CD4-positive, alpha-beta T cell (primary cell): ENCODE measurements around the gene PRTN3. TPM values are rescaled to one million over a fixed set of nuclear protein-coding genes. Genes with fewer than 3 reads are reported as not detected.
A peak's percentile ranks its signal among the peaks of the same experiment; 100 is the strongest.

Experiments used
- ATAC-seq: fragments of 200-7000 bp; cut with Tn5 transposase; one replicate; pipeline ENCODE4 v1.10.0; 2022; ENCODE audit warnings: mild to moderate bottlenecking; ENCODE audit not compliant: poor library complexity
- CTCF ChIA-PET: fragments of 350-600 bp; sonication (Branson Sonifier 250); formaldehyde crosslinking; loops from one replicate; lab custom pipeline; 2021; ENCODE audit warnings: antibody characterized with exemption, inconsistent platforms; lab: Charles Lee
- POLR2A ChIA-PET: fragments of 350-600 bp; sonication (Branson Sonifier 250); formaldehyde crosslinking; loops from one replicate; lab custom pipeline; 2021; ENCODE audit warnings: antibody characterized with exemption, inconsistent platforms; lab: Charles Lee
- DNase-seq, 14 experiments: peaks; one replicate each; pipeline ENCODE4 v3.0.0-alpha.2; 2013 to 2020; ENCODE audit warnings: mixed read lengths in 2 of 14
- H3K27ac ChIP-seq, 2 donors: one replicate each; pipeline versions ENCODE4 v1.5.1 to v1.7.0; 2013; ENCODE audit warnings: low read length in 2 of 2, low read depth in 1 of 2, mild to moderate bottlenecking in 1 of 2
- H3K27me3 ChIP-seq, 2 experiments: 1 replicate in 1 of 2; 2 replicates in 1 of 2; pipeline versions ENCODE4 v1.6.1 to v1.7.0; 2013; ENCODE audit warnings: low read length in 2 of 2, control low read depth in 1 of 2, mild to moderate bottlenecking in 1 of 2, moderate library complexity in 1 of 2; ENCODE audit not compliant: insufficient read depth in 2 of 2, control insufficient read depth in 1 of 2
- H3K36me3 ChIP-seq: one replicate; pipeline ENCODE4 v1.6.1; 2013; ENCODE audit warnings: low read length, control low read depth; ENCODE audit not compliant: insufficient read depth
- H3K4me1 ChIP-seq: one replicate; pipeline ENCODE4 v1.6.1; 2013; ENCODE audit warnings: low read length, control low read depth; ENCODE audit not compliant: insufficient read depth
- H3K4me3 ChIP-seq: one replicate; pipeline ENCODE4 v1.5.1; 2013; ENCODE audit warnings: mild to moderate bottlenecking, low read length, moderate library complexity
- H3K9me3 ChIP-seq, 2 experiments: 1 replicate in 1 of 2; 2 replicates in 1 of 2; pipeline versions ENCODE4 v1.6.1 to v1.7.0; 2013; ENCODE audit warnings: low read length in 2 of 2, mild to moderate bottlenecking in 2 of 2, control low read depth in 1 of 2, moderate library complexity in 1 of 2; ENCODE audit not compliant: control insufficient read depth in 1 of 2, insufficient read depth in 1 of 2
- H3K27ac Mint-ChIP-seq: one replicate; pipeline ENCODE4 v1.8.0; 2020; ENCODE audit warnings: mixed read lengths
- H3K27me3 Mint-ChIP-seq: one replicate; pipeline ENCODE4 v1.8.0; 2021; ENCODE audit warnings: mixed read lengths
- H3K36me3 Mint-ChIP-seq: one replicate; pipeline ENCODE4 v1.8.0; 2021; ENCODE audit warnings: low read depth, mixed read lengths
- H3K4me1 Mint-ChIP-seq: one replicate; pipeline ENCODE4 v1.8.0; 2021; ENCODE audit warnings: low read depth, mixed read lengths
- H3K4me3 Mint-ChIP-seq: one replicate; pipeline ENCODE4 v1.8.0; 2020; ENCODE audit warnings: mild to moderate bottlenecking, mixed read lengths
- H3K9me3 Mint-ChIP-seq: one replicate; pipeline ENCODE4 v1.8.0; 2020; ENCODE audit warnings: mixed read lengths
- CTCF ChIP-seq: fragments of 200-600 bp; IDR thresholded peaks from one replicate; pipeline ENCODE4 v1.8.0; 2022; ENCODE audit warnings: antibody characterized with exemption, mild to moderate bottlenecking
- intact Hi-C, 2 experiments: fragments of 100-400 bp; cut with DNase I in 1 of 2; cut with micrococcal nuclease in 1 of 2; formaldehyde crosslinking; loops; one replicate each; pipeline versions ENCODE4 v1.15.1 to v1.9.0; 2023 to 2025; cut with DNase I, micrococcal nuclease
- total RNA-seq, 174 experiments: library from RNA in 2 of 174; stranded (reverse) in 2 of 174; gene quantifications; one replicate each; pipeline ENCODE4 v1.2.3 and lab custom pipeline; 2021 to 2026

The PRTN3 gene
- total RNA-seq, 2 experiments from 2014 or later, result not detected

- Mint-ChIP-seq H3K9me3 (no peaks in the 10 kb centered on the region), H3K27me3 (no peaks in the 10 kb centered on the region), H3K4me1 (peaks cover 27% of the 10 kb centered on the region), H3K27ac (no peak overlapping the region), H3K36me3 (peaks cover 30% of the 10 kb centered on the region), H3K4me3 (no peak overlapping the region)
- no peaks in the 10 kb centered on the region for H3K9me3 ChIP-seq
- ChIA-PET CTCF (interaction anchor here (0.5 kb wide), 1 partner anchor 11 kb away, joined by 3 read pairs; no protein-coding TSS in a partner anchor), POLR2A (interaction anchor here (0.7 to 2.2 kb wide), 6 partner anchors 97 to 473 kb away, joined by 3 to 11 read pairs (median 4); partner anchors contain the start of genes ARHGAP45, CIRBP, GPX4 and MED16)
- H3K36me3 ChIP-seq, result peaks cover 22% of the 10 kb centered on the region
- H3K4me1 ChIP-seq, result peaks cover 38% of the 10 kb centered on the region
- TF ChIP-seq CTCF, result no peak
- no peaks in the 10 kb centered on the region for H3K27me3 ChIP-seq
- peak in 1 of 14 experiments; percentile 64 for DNase-seq
- ATAC-seq, result no peak
- H3K4me3 ChIP-seq, result peak overlapping the region; percentile 87
- intact Hi-C loops, result loop anchor here (5.0 to 10.0 kb wide), 4 partner anchors 134 to 449 kb away; partner anchors contain the start of genes ATP5F1D (in 1 of the 2), GPX4 (in 1 of the 2), MIDN (in 1 of the 2) and RNF126 (in 1 of the 2)
- H3K27ac ChIP-seq, result no peak overlapping the region
These were observed 44.9 kb upstream of the PRTN3 start for GRCh38 chr19:795691-796581.

- peak within 1 kb of the TSS; percentile 87 for H3K27ac Mint-ChIP-seq
- peaks cover 48% of the 10 kb centered on the region for H3K4me1 ChIP-seq
- H3K27ac ChIP-seq, result peak within 1 kb of the TSS; percentile 67 to 72
- H3K27me3 ChIP-seq, result no peaks in the 10 kb centered on the region
- H3K4me3 Mint-ChIP-seq, result peak within 1 kb of the TSS; percentile 89
- DNase-seq (peak; percentile 97 to 100 (median 99)), ATAC-seq (peak; percentile 83)
- peaks cover 36% of the 10 kb centered on the region for H3K4me1 Mint-ChIP-seq
- intact Hi-C loops, result loop anchor here (1.0 to 10.0 kb wide), 6 partner anchors 116 to 448 kb away; partner anchors contain the start of genes RNF126 (in 2 of the 2), ATP5F1D (in 1 of the 2), GPX4 (in 1 of the 2) and MIDN (in 1 of the 2)
- H3K36me3 ChIP-seq, result peaks cover 31% of the 10 kb centered on the region
- no peak for TF ChIP-seq CTCF
- ChIA-PET POLR2A (interaction anchor here (0.6 to 2.2 kb wide), 13 partner anchors 67 to 672 kb away, joined by 3 to 11 read pairs (median 5); partner anchors contain the start of genes ARHGAP45, CIRBP, FAM174C and GPX4), CTCF (no interaction called here)
- peaks cover 34% of the 10 kb centered on the region for H3K36me3 Mint-ChIP-seq
- no peaks in the 10 kb centered on the region for H3K9me3 ChIP-seq
- H3K4me3 ChIP-seq, result peak within 1 kb of the TSS; percentile 87
- no peaks in the 10 kb centered on the region for H3K9me3 Mint-ChIP-seq
- no peaks in the 10 kb centered on the region for H3K27me3 Mint-ChIP-seq
These were observed 43.9 kb upstream of the PRTN3 start, which contains the start of gene PTBP1 for GRCh38 chr19:796692-797527. Gene PTBP1, plus strand, starts transcription at chr19:797452. Its CDS starts 46 bp downstream, at chr19:797498.
